Endothelial cell of umbilical vein (primary cell): ENCODE results near the gene PNMA6F. TPM values are rescaled to one million over a fixed set of nuclear protein-coding genes. Genes with fewer than 3 reads are reported as not detected.

Source experiments
- BruUV-seq: library from RNA; stranded (reverse); fragments of 400-500 nt; replicated peaks from 2 replicates; lab custom pipeline; 2021; lab: Mats Ljungman, UMichigan
- CTCF ChIA-PET: fragments of 300-600, 350-600 bp; sonication (Branson Sonifier 250); formaldehyde crosslinking; loops from one replicate; lab custom pipeline; 2021; ENCODE audit warnings: antibody characterized with exemption, inconsistent platforms; lab: Charles Lee
- POLR2A ChIA-PET: fragments of 300-600, 350-600 bp; sonication (Branson Sonifier 250); formaldehyde crosslinking; loops from one replicate; lab custom pipeline; 2021; ENCODE audit warnings: antibody characterized with exemption, inconsistent platforms; lab: Charles Lee
- DNase-seq: peaks from one replicate; pipeline ENCODE4 v3.0.0-alpha.2; 2011; ENCODE audit warnings: low read depth, low spot score
- FAIRE-seq: peaks from 2 replicates; lab custom pipeline; 2011; peaks lifted over from hg19 to GRCh38; lab: Jason Lieb, UNC
- H2AFZ ChIP-seq: 2 replicates; pipeline ENCODE4 v1.6.0; 2012; ENCODE audit warnings: low read depth, low read length, control low read depth, inconsistent platforms
- H3K27ac ChIP-seq: 2 replicates; pipeline ENCODE4 v1.5.1; 2011; ENCODE audit warnings: low read depth, mild to moderate bottlenecking, control low read depth, low read length, moderate library complexity; ENCODE audit not compliant: insufficient read depth
- H3K27me3 ChIP-seq, 2 experiments: 2 replicates each; pipeline versions ENCODE4 v1.6.0 to v1.6.1; 2011; ENCODE audit warnings: low read length in 2 of 2, mixed read lengths in 1 of 2; ENCODE audit not compliant: control insufficient read depth in 2 of 2, insufficient read depth in 2 of 2
- H3K36me3 ChIP-seq, 2 experiments: 2 replicates in 1 of 2; 3 replicates in 1 of 2; pipeline ENCODE4 v1.5.1; 2011; ENCODE audit warnings: low read length in 2 of 2, mild to moderate bottlenecking in 1 of 2, moderate library complexity in 1 of 2; ENCODE audit not compliant: control insufficient read depth in 2 of 2, insufficient read depth in 2 of 2; ENCODE audit errors: extremely low read depth in 1 of 2
- H3K4me1 ChIP-seq: 3 replicates; pipeline ENCODE4 v1.5.1; 2011; ENCODE audit warnings: mild to moderate bottlenecking, low read length; ENCODE audit not compliant: control insufficient read depth, insufficient read depth; ENCODE audit errors: extremely low read depth
- H3K4me2 ChIP-seq: 2 replicates; pipeline ENCODE4 v1.6.1; 2011; ENCODE audit warnings: low read length, control low read depth, mixed read lengths; ENCODE audit not compliant: insufficient read depth
- H3K4me3 ChIP-seq, 3 experiments: fragments of 200-600 bp in 1 of 3; sonication (generic), shearing (Covaris generic) in 1 of 3; replicated peaks in 1 of 3; 2 replicates each; pipeline ENCODE4 v1.5.1; 2011 to 2016; ENCODE audit warnings: control low read depth in 3 of 3, low read length in 3 of 3, mild to moderate bottlenecking in 2 of 3, inconsistent platforms in 1 of 3, low read depth in 1 of 3, moderate library complexity in 1 of 3; ENCODE audit not compliant: insufficient read depth in 1 of 3
- H3K79me2 ChIP-seq: 2 replicates; pipeline ENCODE4 v1.6.0; 2012; ENCODE audit warnings: low read length, inconsistent platforms; ENCODE audit not compliant: control insufficient read depth, insufficient read depth
- H3K9ac ChIP-seq: replicated peaks from 2 replicates; pipeline ENCODE3; 2011; ENCODE audit warnings: low read length, control low read depth; ENCODE audit not compliant: insufficient read depth; ENCODE audit errors: extremely low read depth
- H3K9me1 ChIP-seq: replicated peaks from 3 replicates; pipeline ENCODE4 v1.6.0; 2011; ENCODE audit warnings: mild to moderate bottlenecking, low read length; ENCODE audit not compliant: control insufficient read depth, insufficient read depth; ENCODE audit errors: extremely low read depth
- H3K9me3 ChIP-seq: replicated peaks from 2 replicates; pipeline ENCODE4 v1.5.1; 2012; ENCODE audit warnings: low read length, inconsistent platforms; ENCODE audit not compliant: control insufficient read depth, insufficient read depth
- H4K20me1 ChIP-seq: replicated peaks from 2 replicates; pipeline ENCODE3; 2011; ENCODE audit warnings: mild to moderate bottlenecking, low read length; ENCODE audit not compliant: control insufficient read depth, insufficient read depth; ENCODE audit errors: extremely low read depth
- EZH2 ChIP-seq: IDR thresholded peaks from 2 replicates; pipeline ENCODE4 v1.6.1; 2012; ENCODE audit warnings: borderline replicate concordance, low read depth, mild to moderate bottlenecking, moderate library complexity, low read length, inconsistent platforms; ENCODE audit not compliant: severe bottlenecking
- FOS ChIP-seq: IDR thresholded peaks from 2 replicates; pipeline ENCODE4 v1.6.1; 2011; ENCODE audit warnings: mild to moderate bottlenecking, low read length, moderate library complexity, borderline replicate concordance; ENCODE audit not compliant: insufficient read depth
- GATA2 ChIP-seq: IDR thresholded peaks from 2 replicates; pipeline ENCODE4 v1.7.0; 2011; ENCODE audit warnings: low read depth, mild to moderate bottlenecking, moderate library complexity, mixed read lengths, low read length; ENCODE audit not compliant: insufficient read length, insufficient read depth
- JUN ChIP-seq: IDR thresholded peaks from 2 replicates; pipeline ENCODE4 v1.6.1; 2011; ENCODE audit warnings: borderline replicate concordance, low read depth; ENCODE audit not compliant: insufficient read length, insufficient read depth
- MYC ChIP-seq: IDR thresholded peaks from one replicate; pipeline ENCODE4 v1.6.1; 2011; ENCODE audit warnings: mild to moderate bottlenecking, low read depth, low read length
- POLR2A ChIP-seq: IDR thresholded peaks from 2 replicates; pipeline ENCODE4 v1.6.1; 2012; ENCODE audit warnings: low read depth, mild to moderate bottlenecking, control low read depth, low read length
- POLR2AphosphoS5 ChIP-seq: IDR thresholded peaks from 2 replicates; pipeline ENCODE4 v1.6.1; 2012; ENCODE audit warnings: low read depth, mild to moderate bottlenecking, control low read depth, low read length, moderate library complexity; ENCODE audit not compliant: insufficient read depth
- dilution Hi-C: fragments of 300-500 bp; cut with MboI; formaldehyde crosslinking; loops from one replicate; pipeline ENCODE4 v1.15.0; 2019; ENCODE audit warnings: low sequenced_read_pairs; ENCODE audit not compliant: extremely low pct_ligation_motif_present
- intact Hi-C: fragments of 100-400 bp; cut with micrococcal nuclease; formaldehyde crosslinking; loops from one replicate; pipeline ENCODE4 v1.10.0; 2022
- polyA plus RNA-seq, 4 experiments: library from polyadenylated mRNA; depleted of rRNA in 3 of 4; stranded (reverse) in 3 of 4; unstranded in 1 of 4; fragments of >200 nt; gene quantifications; 2 replicates each; pipeline versions ENCODE4 v1.2.1 to v1.2.3, GENCODE V29; 2011 to 2012; ENCODE audit warnings: missing spikeins in 1 of 4
- total RNA-seq: library from RNA; stranded (reverse); gene quantifications from 2 replicates; pipeline ENCODE4 v1.2.3, GENCODE V29; 2021
- TF ChIP-seq, protein P1 (sequence below), 2 donors: IDR thresholded peaks; 1 replicate in 1 of 2; 2 replicates in 1 of 2; pipeline ENCODE4 v1.5.1; 2011; ENCODE audit warnings: low read length in 2 of 2, mild to moderate bottlenecking in 2 of 2, moderate library complexity in 2 of 2, control low read depth in 1 of 2, inconsistent platforms in 1 of 2, low read depth in 1 of 2; ENCODE audit not compliant: insufficient read depth in 1 of 2; ENCODE audit errors: extremely low read depth in 1 of 2
- TF ChIP-seq, protein P2 (sequence below): IDR thresholded peaks from 2 replicates; pipeline ENCODE4 v1.6.1; 2011; ENCODE audit not compliant: insufficient read depth, insufficient read length

Gene PNMA6F
- total and polyA plus RNA-seq, 2 donors (not counting 3 experiments of a cell fraction or from before 2014, with no cell fraction given), result not detected

DNA sequence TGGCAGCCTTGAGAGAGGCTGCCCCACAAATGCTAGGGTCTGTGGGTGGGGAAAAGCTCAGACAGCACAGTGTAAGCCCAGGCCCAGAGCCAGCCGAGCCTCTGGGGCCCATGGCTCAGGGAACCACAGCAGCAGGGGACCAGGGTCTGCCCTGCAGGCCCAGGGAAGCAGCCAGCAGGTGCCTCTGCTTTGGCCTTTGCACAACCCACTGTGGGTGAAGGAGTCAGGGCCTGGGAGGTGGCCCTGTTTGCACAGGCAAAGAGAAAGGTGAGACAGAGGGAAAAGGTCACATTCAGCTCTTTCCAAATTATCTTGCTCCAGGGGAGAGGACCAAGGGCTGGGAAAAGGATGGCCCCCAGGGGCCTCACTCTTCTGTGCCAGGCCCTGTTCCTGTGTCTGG is 8.7 kb downstream of the PNMA6F start:
- TF ChIP-seq GATA2, result no peak
- TF ChIP-seq FOS, result no peak
- TF ChIP-seq MYC, result no peak
- no peak for TF ChIP-seq JUN
- TF ChIP-seq, protein P1, sequence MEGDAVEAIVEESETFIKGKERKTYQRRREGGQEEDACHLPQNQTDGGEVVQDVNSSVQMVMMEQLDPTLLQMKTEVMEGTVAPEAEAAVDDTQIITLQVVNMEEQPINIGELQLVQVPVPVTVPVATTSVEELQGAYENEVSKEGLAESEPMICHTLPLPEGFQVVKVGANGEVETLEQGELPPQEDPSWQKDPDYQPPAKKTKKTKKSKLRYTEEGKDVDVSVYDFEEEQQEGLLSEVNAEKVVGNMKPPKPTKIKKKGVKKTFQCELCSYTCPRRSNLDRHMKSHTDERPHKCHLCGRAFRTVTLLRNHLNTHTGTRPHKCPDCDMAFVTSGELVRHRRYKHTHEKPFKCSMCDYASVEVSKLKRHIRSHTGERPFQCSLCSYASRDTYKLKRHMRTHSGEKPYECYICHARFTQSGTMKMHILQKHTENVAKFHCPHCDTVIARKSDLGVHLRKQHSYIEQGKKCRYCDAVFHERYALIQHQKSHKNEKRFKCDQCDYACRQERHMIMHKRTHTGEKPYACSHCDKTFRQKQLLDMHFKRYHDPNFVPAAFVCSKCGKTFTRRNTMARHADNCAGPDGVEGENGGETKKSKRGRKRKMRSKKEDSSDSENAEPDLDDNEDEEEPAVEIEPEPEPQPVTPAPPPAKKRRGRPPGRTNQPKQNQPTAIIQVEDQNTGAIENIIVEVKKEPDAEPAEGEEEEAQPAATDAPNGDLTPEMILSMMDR (IDR thresholded peaks at IDR 0.05; ENCODE audit: extremely low read depth in 1 of 2, insufficient read depth in 1 of 2, low read depth in 1 of 2, low read length in 2 of 2), result no peak
- TF ChIP-seq POLR2A, result no peak
- no peak for TF ChIP-seq POLR2AphosphoS5
- no peak overlapping the region for H3K4me2 ChIP-seq
- no peaks in the 10 kb centered on the region for H3K9me1 ChIP-seq
- H4K20me1 ChIP-seq, result no peaks in the 10 kb centered on the region
- POLR2A ChIA-PET, result no interaction called here
- intact Hi-C loops (no loop called here), dilution Hi-C loops (no loop called here)
- no peaks in the 10 kb centered on the region for H3K79me2 ChIP-seq
- FAIRE-seq (no peak), DNase-seq (no peak)
- no peaks in the 10 kb centered on the region for H3K27me3 ChIP-seq
- no peak overlapping the region for H2AFZ ChIP-seq
- BruUV-seq, result no TSS peak
- H3K27ac ChIP-seq, result no peak overlapping the region
- CTCF ChIA-PET, result no interaction called here
- H3K4me1 ChIP-seq, result no peaks in the 10 kb centered on the region
- no peak overlapping the region for H3K9ac ChIP-seq
- no peaks in the 10 kb centered on the region for H3K36me3 ChIP-seq
- H3K4me3 ChIP-seq, result no peak overlapping the region
- no peaks in the 10 kb centered on the region for H3K9me3 ChIP-seq

DNA sequence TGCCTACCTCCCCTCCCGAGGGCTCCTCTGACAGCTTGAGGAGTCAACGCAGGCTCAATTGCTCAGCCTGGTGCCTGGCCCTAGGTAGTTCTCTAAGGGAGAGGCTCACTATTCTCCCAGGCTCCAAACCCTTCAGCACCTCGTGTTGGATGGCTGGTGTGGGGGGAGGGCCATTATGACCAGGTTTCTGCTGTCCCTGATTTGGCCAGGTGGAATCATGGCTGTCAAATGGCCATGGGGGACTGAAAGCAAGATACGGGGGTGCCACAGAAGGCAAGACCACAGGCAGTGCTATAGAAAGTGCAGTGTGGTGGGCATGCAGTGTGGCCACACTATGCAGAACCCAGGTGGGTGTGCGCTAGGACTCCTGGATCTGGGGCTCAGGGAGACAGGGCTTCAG is 9.5 kb downstream of the PNMA6F start:
- Histone ChIP-seq H3K9me3 (no peaks in the 10 kb centered on the region), H2AFZ (no peak overlapping the region), H3K4me2 (no peak overlapping the region), H3K9me1 (no peaks in the 10 kb centered on the region), H3K36me3 (no peaks in the 10 kb centered on the region), H3K9ac (no peak overlapping the region), H3K27ac (no peak overlapping the region), H3K79me2 (no peaks in the 10 kb centered on the region), H4K20me1 (no peaks in the 10 kb centered on the region), H3K4me1 (no peaks in the 10 kb centered on the region), H3K27me3 (no peaks in the 10 kb centered on the region), H3K4me3 (no peak overlapping the region)
- ChIA-PET POLR2A (no interaction called here), CTCF (no interaction called here)
- FAIRE-seq, result no peak
- TF ChIP-seq JUN, result no peak
- TF ChIP-seq POLR2A, result no peak
- TF ChIP-seq, protein P2, sequence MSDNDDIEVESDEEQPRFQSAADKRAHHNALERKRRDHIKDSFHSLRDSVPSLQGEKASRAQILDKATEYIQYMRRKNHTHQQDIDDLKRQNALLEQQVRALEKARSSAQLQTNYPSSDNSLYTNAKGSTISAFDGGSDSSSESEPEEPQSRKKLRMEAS, result no peak
- no peak for TF ChIP-seq EZH2
- no peak for TF ChIP-seq FOS
- TF ChIP-seq MYC, result no peak
- TF ChIP-seq GATA2, result no peak
- TF ChIP-seq POLR2AphosphoS5, result no peak
- TF ChIP-seq, protein P1 (IDR thresholded peaks at IDR 0.05; ENCODE audit: extremely low read depth in 1 of 2, insufficient read depth in 1 of 2, low read depth in 1 of 2, low read length in 2 of 2), result no peak
- DNase-seq, result no peak
- dilution Hi-C loops (no loop called here), intact Hi-C loops (no loop called here)
- no TSS peak for BruUV-seq
